DOHH2 (cell line): Measurements from ENCODE around the gene MMADHC.

Experiments
- CTCF ChIP-seq: fragments of 200-600 bp; sonication (generic); IDR thresholded peaks from one replicate; pipeline ENCODE4 v1.5.1; 2014; ENCODE audit warnings: antibody characterized with exemption, mild to moderate bottlenecking, low read depth, low read length; ENCODE audit not compliant: poor library complexity, severe bottlenecking
- EZH2phosphoT487 ChIP-seq: fragments of 200-600 bp; sonication (generic); IDR thresholded peaks from 2 replicates; pipeline ENCODE4 v1.6.1; 2017; ENCODE audit warnings: borderline replicate concordance, mild to moderate bottlenecking, antibody characterized with exemption, low read length, moderate library complexity, mixed read lengths

GRCh38 chr2:149564097-149564496, 23.5 kb downstream of the MMADHC start:
- no peak for TF ChIP-seq CTCF
- no peak for TF ChIP-seq EZH2phosphoT487
